ENCODE results near the gene KIF1A.

KIF1A gene

DNA sequence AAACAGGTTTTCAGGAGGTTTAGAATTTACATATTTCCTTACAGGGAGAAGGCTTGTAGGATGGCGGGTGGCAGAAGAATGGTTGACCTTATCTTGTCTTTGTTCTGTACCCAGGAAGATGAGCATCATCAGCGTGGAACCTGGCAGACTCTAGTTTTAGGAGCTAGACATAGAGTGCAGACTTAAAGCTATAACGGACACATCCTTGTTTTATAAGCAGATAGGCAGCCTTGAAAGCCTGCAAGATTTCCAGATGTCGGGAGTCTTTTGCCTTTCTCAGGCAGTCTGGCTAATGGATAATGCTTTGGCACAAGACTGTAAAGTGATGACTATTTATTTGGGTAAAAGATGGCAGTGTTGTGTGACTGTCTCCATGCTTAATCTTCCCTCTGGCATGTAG lies 149.1 kb downstream of the KIF1A start:
- peaks cover 11% of the 10 kb centered on the region for H3K27me3 ChIP-seq (ENCODE audit: insufficient read depth, poor library complexity, severe bottlenecking)
- TF ChIP-seq CTCF (IDR thresholded peaks at IDR 0.05; ENCODE audit: insufficient read depth, low read length) (no peak), GABPA (IDR thresholded peaks at IDR 0.05; ENCODE audit: low read depth) (no peak), REST (IDR thresholded peaks at IDR 0.05; ENCODE audit: insufficient replicate concordance, low read depth) (no peak), POLR2AphosphoS5 (IDR thresholded peaks at IDR 0.05; ENCODE audit: low read depth) (no peak), SPI1 (IDR thresholded peaks at IDR 0.05; ENCODE audit: borderline replicate concordance, low read depth) (no peak)
- H3K27ac ChIP-seq (replicated peaks) = no peak overlapping the region
- DNase-seq (ENCODE audit: low read depth in 1 of 2, low spot score in 1 of 2) = no peak
- no peak overlapping the region for H3K4me3 ChIP-seq (replicated peaks; ENCODE audit: insufficient read depth, low read length)

- DNase-seq (ENCODE audit: low read depth in 1 of 2, low spot score in 1 of 2) = no peak
- Histone ChIP-seq H3K27ac (replicated peaks) (no peak overlapping the region), H3K4me3 (replicated peaks; ENCODE audit: insufficient read depth, low read length) (no peak overlapping the region), H3K27me3 (ENCODE audit: insufficient read depth, poor library complexity, severe bottlenecking) (peaks cover 11% of the 10 kb centered on the region)
- TF ChIP-seq REST (IDR thresholded peaks at IDR 0.05; ENCODE audit: insufficient replicate concordance, low read depth) (no peak), CTCF (IDR thresholded peaks at IDR 0.05; ENCODE audit: insufficient read depth, low read length) (no peak), GABPA (IDR thresholded peaks at IDR 0.05; ENCODE audit: low read depth) (no peak), POLR2AphosphoS5 (IDR thresholded peaks at IDR 0.05; ENCODE audit: low read depth) (no peak)
These were observed 149.6 kb downstream of the KIF1A start for GRCh38 chr2:240670402-240670801.

- no peak overlapping the region for H3K27ac ChIP-seq (replicated peaks)
- TF ChIP-seq REST (IDR thresholded peaks at IDR 0.05; ENCODE audit: insufficient replicate concordance, low read depth) (no peak), CTCF (IDR thresholded peaks at IDR 0.05; ENCODE audit: insufficient read depth, low read length) (no peak), SPI1 (IDR thresholded peaks at IDR 0.05; ENCODE audit: borderline replicate concordance, low read depth) (no peak), GABPA (IDR thresholded peaks at IDR 0.05; ENCODE audit: low read depth) (no peak), POLR2AphosphoS5 (IDR thresholded peaks at IDR 0.05; ENCODE audit: low read depth) (no peak)
- no peak overlapping the region for H3K4me3 ChIP-seq (replicated peaks; ENCODE audit: insufficient read depth, low read length)
- H3K27me3 ChIP-seq (ENCODE audit: insufficient read depth, poor library complexity, severe bottlenecking) = peaks cover 4% of the 10 kb centered on the region
- no peak for DNase-seq (ENCODE audit: low read depth in 1 of 2, low spot score in 1 of 2)
These were observed 155.4 kb downstream of the KIF1A start for GRCh38 chr2:240664622-240665021.

All from HL-60 (cell line).